Measurements from ENCODE around the gene PLEKHG4B. TPM values are rescaled to one million over a fixed set of nuclear protein-coding genes. Genes with fewer than 3 reads are reported as not detected.
A peak's percentile ranks its signal among the peaks of the same experiment; 100 is the strongest.

PLEKHG4B gene
- total and polyA plus RNA-seq, 2 of the 8 experiments (the other 6 are each of a cell fraction or from before 2014, with no cell fraction given) = 31.1 to 43.6 TPM

DNA sequence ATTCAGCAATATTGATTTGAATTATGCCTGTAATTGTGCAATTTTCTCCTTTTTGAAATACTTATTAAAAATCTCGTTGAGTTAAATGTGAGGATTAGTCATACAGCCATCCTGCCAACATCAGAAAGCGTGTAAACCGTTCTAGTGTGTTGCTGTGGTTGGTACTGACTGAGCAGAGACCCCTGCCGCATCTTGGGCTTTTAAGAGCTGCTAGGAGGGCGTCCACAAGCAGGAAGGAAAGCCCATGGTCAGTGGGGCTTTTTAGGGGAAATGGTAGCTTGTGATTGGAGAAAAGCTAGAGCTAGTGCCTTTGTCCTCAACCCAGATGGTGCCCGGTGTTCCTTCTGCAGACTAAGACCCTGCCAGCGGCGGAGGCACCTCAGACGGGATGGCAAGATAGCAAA is 127.5 kb downstream of the PLEKHG4B start:
- no peak overlapping the region for H2BK12ac ChIP-seq (ENCODE audit: low read depth, low read length)
- H2BK20ac ChIP-seq (ENCODE audit: low read length) = no peak overlapping the region
- H2AFZ ChIP-seq (ENCODE audit: low read length) = no peak overlapping the region
- H3K36me3 ChIP-seq (ENCODE audit: control insufficient read depth in 2 of 4, insufficient read depth in 4 of 4, low read length in 3 of 4) = peaks cover 0 to 8% (median 1%) of the 10 kb centered on the region in 4 experiments; a peak in 3 of 8 replicates
- H2BK120ac ChIP-seq (replicated peaks; ENCODE audit: low read depth, low read length) = no peak overlapping the region
- peaks cover 2 to 7% of the 10 kb centered on the region in 2 experiments for H4K20me1 ChIP-seq (replicated peaks in 1 of 2; ENCODE audit: control insufficient read depth in 1 of 2, insufficient read depth in 2 of 2, low read length in 2 of 2)
- peak overlapping the region; percentile 84 to 93 (median 90); a peak in 6 of 8 replicates for H3K4me3 ChIP-seq (ENCODE audit: extremely low read depth in 1 of 4, insufficient read depth in 2 of 4, low read depth in 3 of 4, low read length in 4 of 4)
- H2BK5ac ChIP-seq (ENCODE audit: low read depth, low read length) = no peak overlapping the region
- H3K4ac ChIP-seq (replicated peaks; ENCODE audit: insufficient read length, low read depth, low read length) = no peak overlapping the region
- TF ChIP-seq NANOG (IDR thresholded peaks at IDR 0.05; ENCODE audit: insufficient read depth, low read depth, low read length, poor library complexity, severe bottlenecking) = no peak
- TF ChIP-seq BRCA1 (IDR thresholded peaks at IDR 0.05; ENCODE audit: low read depth, low read length) = no peak
- no peak for TF ChIP-seq EZH2 (IDR thresholded peaks at IDR 0.05; ENCODE audit: low read depth, low read length, severe bottlenecking)
- no peak for TF ChIP-seq RBBP5 (IDR thresholded peaks at IDR 0.05; ENCODE audit: borderline replicate concordance, low read depth, low read length)
- no peak for TF ChIP-seq EGR1 (IDR thresholded peaks at IDR 0.05; ENCODE audit: borderline replicate concordance, low read depth, low read length)
- no peak for TF ChIP-seq CHD1 (IDR thresholded peaks at IDR 0.05; ENCODE audit: low read depth, low read length)
- TF ChIP-seq, protein P1, sequence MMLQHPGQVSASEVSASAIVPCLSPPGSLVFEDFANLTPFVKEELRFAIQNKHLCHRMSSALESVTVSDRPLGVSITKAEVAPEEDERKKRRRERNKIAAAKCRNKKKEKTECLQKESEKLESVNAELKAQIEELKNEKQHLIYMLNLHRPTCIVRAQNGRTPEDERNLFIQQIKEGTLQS (IDR thresholded peaks at IDR 0.05; ENCODE audit: insufficient read depth, low read depth, low read length) = no peak
- no peak for TF ChIP-seq BACH1 (IDR thresholded peaks at IDR 0.05; ENCODE audit: low read length)
- no peak for TF ChIP-seq CHD2 (IDR thresholded peaks at IDR 0.05; ENCODE audit: low read length)
- TF ChIP-seq SIN3A (conservative IDR thresholded peaks at IDR 0.05 in 1 of 2, IDR thresholded peaks at IDR 0.05 in 1 of 2; ENCODE audit: low read depth in 1 of 2, low read length in 2 of 2) = no peak
- TF ChIP-seq TEAD4 (IDR thresholded peaks at IDR 0.05; ENCODE audit: low read depth, low read length) = no peak
- TF ChIP-seq TAF1 (IDR thresholded peaks at IDR 0.05; ENCODE audit: low read depth, low read length) = no peak
- no peak overlapping the region for H3K18ac ChIP-seq (ENCODE audit: extremely low read depth, low read length)
- POLR2A ChIA-PET (ENCODE audit: partially characterized antibody) = interaction anchor here (0.6 to 2.2 kb wide), 7 partner anchors 10 to 52 kb away, joined by 3 to 8 read pairs (median 4); partner anchors contain the start of gene PDCD6
- no peak overlapping the region for H3K27ac ChIP-seq (ENCODE audit: low read depth, low read length)
- no peak for DNase-seq (ENCODE audit: low read depth in 1 of 2, low spot score in 2 of 2)
- no peak overlapping the region for H3K14ac ChIP-seq (ENCODE audit: insufficient read length)
- no peak overlapping the region for H2AK5ac ChIP-seq (ENCODE audit: low read depth, low read length)
- peaks cover 3 to 46% of the 10 kb centered on the region in 2 experiments; a peak in 3 of 4 replicates for H3K79me2 ChIP-seq (ENCODE audit: control insufficient read depth in 1 of 2, insufficient read depth in 2 of 2, low read length in 2 of 2)
- no peaks in the 10 kb centered on the region for H3K9me3 ChIP-seq (ENCODE audit: insufficient read depth in 2 of 2, low read depth in 1 of 2, low read length in 1 of 2)
- H4K8ac ChIP-seq (ENCODE audit: extremely low read depth, insufficient read depth, low read length) = no peak overlapping the region
- peaks cover 0 to 4% (median 2%) of the 10 kb centered on the region in 4 experiments; a peak in 2 of 7 replicates for H3K4me1 ChIP-seq (replicated peaks in 1 of 4; ENCODE audit: control insufficient read depth in 3 of 4, insufficient read depth in 4 of 4, low read length in 3 of 4)
- H3K27me3 ChIP-seq (replicated peaks in 1 of 4; ENCODE audit: control insufficient read depth in 3 of 4, extremely low read depth in 1 of 4, insufficient read depth in 3 of 4, low read length in 3 of 4) = no peaks in the 10 kb centered on the region
- no peak overlapping the region for H4K91ac ChIP-seq (replicated peaks; ENCODE audit: insufficient read length, low read length)
- CTCF ChIA-PET (ENCODE audit: partially characterized antibody) = interaction anchor here (0.7 to 2.9 kb wide), 3 partner anchors 24 to 31 kb away, joined by 3 to 10 read pairs (median 4); no protein-coding TSS in a partner anchor
- H3K9ac ChIP-seq (replicated peaks in 1 of 4; ENCODE audit: extremely low read depth in 1 of 4, low read depth in 3 of 4, low read length in 3 of 4) = peak overlapping the region in 2 of 4 experiments; percentile 10 to 36; a peak in 2 of 7 replicates
- no peak overlapping the region for H4K5ac ChIP-seq (ENCODE audit: insufficient read length, low read depth, low read length)
- FAIRE-seq = no peak
- peaks cover 2% of the 10 kb centered on the region; the same call in 1 of the 2 replicates for H3K79me1 ChIP-seq (ENCODE audit: low read depth, low read length)
- no peak overlapping the region for H3K56ac ChIP-seq (replicated peaks; ENCODE audit: insufficient read length, low read depth, low read length)
- WGBS, 2 experiments (ENCODE audit: extremely low coverage in 1 of 2, insufficient coverage in 1 of 2, insufficient read length in 1 of 2, insufficient replicate concordance in 2 of 2, low coverage in 1 of 2, low lambda C conversion rate in 2 of 2, missing lambda C conversion rate in 1 of 2) = 53% methylated on average over 9 of the region's 9 CpGs; no CpG with 5 or more reads in 1 of the 2 experiments
- H2BK15ac ChIP-seq (ENCODE audit: low read length) = no peak overlapping the region
- H3K4me2 ChIP-seq (ENCODE audit: insufficient read depth in 1 of 2, low read depth in 2 of 2, low read length in 2 of 2) = peak overlapping the region; percentile 79 to 91
- H3K23ac ChIP-seq (ENCODE audit: insufficient read length) = no peak overlapping the region
- H3K23me2 ChIP-seq (ENCODE audit: low read depth, low read length) = peaks cover 3% of the 10 kb centered on the region
